IMR-90 (cell line): Measurements from ENCODE around the gene OMG. TPM values are rescaled to one million over a fixed set of nuclear protein-coding genes. Genes with fewer than 3 reads are reported as not detected.
A peak's percentile ranks its signal among the peaks of the same experiment; 100 is the strongest.

Experiments
- ATAC-seq: fragments of 200-7000 bp; cut with Tn5 transposase; 2 replicates; pipeline ENCODE4 v1.9.1; 2020; ENCODE audit warnings: low read depth, mild to moderate bottlenecking, moderate library complexity
- BruUV-seq: library from RNA; stranded (reverse); fragments of 400-500 nt; replicated peaks from 2 replicates; lab custom pipeline; 2021; lab: Mats Ljungman, UMichigan
- CTCF ChIA-PET: fragments of 300-600 bp; formaldehyde crosslinking; extraction: SDS; loops from one replicate; lab custom pipeline; 2021; ENCODE audit warnings: antibody characterized with exemption; lab: Yijun Ruan, JAX
- POLR2A ChIA-PET: fragments of 300-600 bp; sonication (Branson Sonifier 250); formaldehyde crosslinking; loops from one replicate; lab custom pipeline; 2022; ENCODE audit warnings: antibody characterized with exemption; ENCODE audit not compliant: unreplicated experiment; lab: Charles Lee
- DNase-seq: peaks from one replicate; pipeline ENCODE4 v3.0.0; 2013
- H2AFZ ChIP-seq: replicated peaks from 2 replicates; pipeline ENCODE3; 2013; ENCODE audit warnings: low read length, mild to moderate bottlenecking; ENCODE audit not compliant: poor library complexity
- H2AK5ac ChIP-seq: 2 replicates; pipeline ENCODE4 v1.6.1; 2013; ENCODE audit warnings: low read depth, low read length, inconsistent platforms
- H2AK9ac ChIP-seq: replicated peaks from 2 replicates; pipeline ENCODE3; 2013; ENCODE audit warnings: mild to moderate bottlenecking, low read depth, low read length, moderate library complexity; ENCODE audit not compliant: poor library complexity
- H2BK120ac ChIP-seq: 2 replicates; pipeline ENCODE4 v1.6.1; 2013; ENCODE audit warnings: low read depth, low read length, inconsistent platforms
- H2BK15ac ChIP-seq: 3 replicates; pipeline ENCODE4 v1.6.1; 2013; ENCODE audit warnings: low read depth, low read length, inconsistent platforms
- H2BK20ac ChIP-seq: 2 replicates; pipeline ENCODE4 v1.6.1; 2013; ENCODE audit warnings: low read depth, mild to moderate bottlenecking, inconsistent platforms, low read length, moderate library complexity
- H2BK5ac ChIP-seq: 2 replicates; pipeline ENCODE4 v1.6.1; 2013; ENCODE audit warnings: mild to moderate bottlenecking, low read depth, low read length, inconsistent platforms; ENCODE audit not compliant: poor library complexity, severe bottlenecking
- H3K14ac ChIP-seq: replicated peaks from 2 replicates; pipeline ENCODE4 v1.6.1; 2013; ENCODE audit warnings: low read depth, low read length, inconsistent platforms
- H3K18ac ChIP-seq: 2 replicates; pipeline ENCODE4 v1.6.1; 2013; ENCODE audit warnings: low read depth, low read length, control low read depth
- H3K23ac ChIP-seq: 2 replicates; pipeline ENCODE4 v1.6.1; 2013; ENCODE audit warnings: low read depth, low read length, inconsistent platforms
- H3K27ac ChIP-seq: 2 replicates; pipeline ENCODE4 v1.5.1; 2013; ENCODE audit warnings: mild to moderate bottlenecking, control low read depth, low read length; ENCODE audit not compliant: insufficient read depth
- H3K27me3 ChIP-seq: 2 replicates; pipeline ENCODE4 v1.6.1; 2013; ENCODE audit warnings: low read length; ENCODE audit not compliant: control insufficient read depth, insufficient read depth
- H3K36me3 ChIP-seq: 2 replicates; pipeline ENCODE4 v1.6.1; 2013; ENCODE audit warnings: low read length, mixed read lengths; ENCODE audit not compliant: control insufficient read depth, insufficient read depth
- H3K4ac ChIP-seq: 2 replicates; pipeline ENCODE4 v1.6.1; 2013; ENCODE audit warnings: low read depth, low read length, inconsistent platforms
- H3K4me1 ChIP-seq: 2 replicates; pipeline ENCODE4 v1.6.1; 2013; ENCODE audit warnings: low read length, mixed read lengths; ENCODE audit not compliant: control insufficient read depth, insufficient read depth
- H3K4me2 ChIP-seq: 2 replicates; pipeline ENCODE4 v1.6.1; 2013; ENCODE audit warnings: low read depth, mild to moderate bottlenecking, control low read depth, low read length, moderate library complexity
- H3K4me3 ChIP-seq: 2 replicates; pipeline ENCODE4 v1.5.1; 2013; ENCODE audit warnings: low read depth, mild to moderate bottlenecking, control low read depth, low read length, moderate library complexity; ENCODE audit not compliant: insufficient read depth
- H3K56ac ChIP-seq: 2 replicates; pipeline ENCODE4 v1.6.1; 2013; ENCODE audit warnings: low read length, inconsistent platforms; ENCODE audit not compliant: insufficient read depth; ENCODE audit errors: extremely low read depth
- H3K79me1 ChIP-seq, 2 experiments: 2 replicates each; pipeline ENCODE4 v1.6.1; 2013; ENCODE audit warnings: low read length in 2 of 2, inconsistent platforms in 1 of 2, low read depth in 1 of 2
- H3K9ac ChIP-seq: 2 replicates; pipeline ENCODE4 v1.6.1; 2013; ENCODE audit warnings: low read depth, low read length, control low read depth
- H3K9me1 ChIP-seq: 2 replicates; pipeline ENCODE4 v1.6.1; 2013; ENCODE audit warnings: low read length, inconsistent platforms; ENCODE audit not compliant: insufficient read depth
- H3K9me3 ChIP-seq: 2 replicates; pipeline ENCODE4 v1.6.1; 2013; ENCODE audit warnings: low read length; ENCODE audit not compliant: control insufficient read depth, insufficient read depth
- H4K20me1 ChIP-seq: 2 replicates; pipeline ENCODE4 v1.6.1; 2013; ENCODE audit warnings: low read length, inconsistent platforms; ENCODE audit not compliant: insufficient read depth
- H4K5ac ChIP-seq: 2 replicates; pipeline ENCODE4 v1.6.1; 2013; ENCODE audit warnings: mild to moderate bottlenecking, low read depth, low read length, control low read depth
- H4K8ac ChIP-seq, 2 experiments: 2 replicates each; pipeline ENCODE4 v1.6.1; 2013; ENCODE audit warnings: low read depth in 2 of 2, low read length in 2 of 2, control low read depth in 1 of 2, inconsistent platforms in 1 of 2
- H4K91ac ChIP-seq: 2 replicates; pipeline ENCODE4 v1.6.1; 2013; ENCODE audit warnings: low read depth, low read length, inconsistent platforms; ENCODE audit not compliant: insufficient read depth
- BHLHE40 ChIP-seq: fragments of 150-350 bp; IDR thresholded peaks from 2 replicates; pipeline ENCODE4 v1.6.1; 2016; ENCODE audit warnings: mild to moderate bottlenecking, low read depth, low read length
- FOS ChIP-seq: fragments of 150-350 bp; IDR thresholded peaks from 2 replicates; pipeline ENCODE4 v1.6.1; 2016; ENCODE audit warnings: low read depth, low read length
- MAFK ChIP-seq: IDR thresholded peaks from 2 replicates; pipeline ENCODE4 v1.6.1; 2012; ENCODE audit warnings: low read depth, low read length, improper control_type of control experiment
- SMC3 ChIP-seq: fragments of 150-350 bp; IDR thresholded peaks from 2 replicates; pipeline ENCODE4 v1.6.1; 2016; ENCODE audit warnings: low read depth, mild to moderate bottlenecking, antibody characterized with exemption, low read length, moderate library complexity
- USF2 ChIP-seq: fragments of 150-350 bp; IDR thresholded peaks from 2 replicates; pipeline ENCODE4 v1.6.1; 2017; ENCODE audit warnings: mild to moderate bottlenecking, antibody characterized with exemption, low read length, low read depth
- WGBS, 2 experiments: methylation state at CpG; one replicate each; pipeline versions ENCODE4 v1.1.5 to v1.1.7; 2013; ENCODE audit warnings: missing lambda C conversion rate in 2 of 2; ENCODE audit not compliant: insufficient read length in 1 of 2; ENCODE audit errors: extremely low coverage in 2 of 2; 5-methylcytosine and 5-hydroxymethylcytosine counted together
- dilution Hi-C: fragments of 300-500 bp; cut with HindIII; formaldehyde crosslinking; loops from one replicate; pipeline ENCODE4 v1.14.3; 2018; ENCODE audit warnings: low sequenced_read_pairs; ENCODE audit not compliant: unreplicated experiment
- in situ Hi-C: fragments of 300-500 bp; cut with MboI; formaldehyde crosslinking; loops from 3 replicates; pipeline ENCODE4 v1.14.3; 2019; ENCODE audit warnings: low sequenced_read_pairs, inconsistent platforms, mixed read lengths
- intact Hi-C: fragments of 100-400 bp; cut with micrococcal nuclease; formaldehyde crosslinking; loops from 2 replicates; pipeline ENCODE4 v1.10.0; 2022
- polyA plus RNA-seq, 3 experiments: library from polyadenylated mRNA; depleted of rRNA; stranded (reverse); fragments of >200 nt; gene quantifications; 2 replicates each; pipeline ENCODE4 v1.2.3, GENCODE V29; 2012; ENCODE audit warnings: low replicate concordance in 1 of 3
- total RNA-seq: library from RNA; depleted of rRNA; stranded (reverse); fragments of >200 nt; gene quantifications from 2 replicates; pipeline ENCODE4 v1.2.3, GENCODE V29; 2012
- TF ChIP-seq, protein P1 (sequence below): fragments of 150-350 bp; IDR thresholded peaks from 2 replicates; pipeline ENCODE4 v1.6.1; 2016; ENCODE audit warnings: low read depth, mild to moderate bottlenecking, low read length, moderate library complexity, borderline replicate concordance
- TF ChIP-seq, protein P2 (sequence below): conservative IDR thresholded peaks from 2 replicates; pipeline ENCODE4 v1.5.1; 2012; ENCODE audit warnings: mild to moderate bottlenecking, low read depth, low read length, improper control_type of control experiment

Gene OMG
- total and polyA plus RNA-seq, 2 of the 4 experiments (the other 2 are of a cell fraction), result 0.18 TPM; not detected in 1

- H3K9ac ChIP-seq, result no peak overlapping the region
- peak overlapping the region; percentile 95; the same call in 1 of the 2 replicates for H3K14ac ChIP-seq
- H3K27ac ChIP-seq, result peak overlapping the region; percentile 41; the same call in 1 of the 2 replicates
- CTCF ChIA-PET, result interaction anchor here (0.6 to 1.2 kb wide), 2 partner anchors 16 to 74 kb away, joined by 3 to 6 read pairs; no protein-coding TSS in a partner anchor
- H3K9me3 ChIP-seq, result no peaks in the 10 kb centered on the region
- intact Hi-C loops (loop anchor here (5.0 kb wide), 1 partner anchor 88 kb away; no protein-coding TSS in a partner anchor), dilution Hi-C loops (no loop called here), in situ Hi-C loops (no loop called here)
- peak overlapping the region; percentile 94 for H2BK5ac ChIP-seq
- peak overlapping the region; percentile 97; the same call in 1 of the 3 replicates for H2BK15ac ChIP-seq
- peak overlapping the region; percentile 87; the same call in 1 of the 2 replicates for H3K23ac ChIP-seq
- BruUV-seq, result no TSS peak
- H3K4me3 ChIP-seq, result no peak overlapping the region
- ATAC-seq, result peak; percentile 92
- H3K4me1 ChIP-seq, result peaks cover 8% of the 10 kb centered on the region
- POLR2A ChIA-PET, result interaction anchor here (0.6 kb wide), 1 partner anchor 9 kb away, joined by 11 read pairs; no protein-coding TSS in a partner anchor
- H3K79me1 ChIP-seq, result peaks cover 6 to 13% of the 10 kb centered on the region in 2 experiments; a peak in 3 of 4 replicates
- peaks cover 10% of the 10 kb centered on the region for H3K36me3 ChIP-seq
- peak overlapping the region; percentile 86 for H2AK9ac ChIP-seq
- H3K4me2 ChIP-seq, result peak overlapping the region; percentile 15
- peak overlapping the region; percentile 93 for H2BK20ac ChIP-seq
- H3K4ac ChIP-seq, result peak overlapping the region; percentile 91
- H2BK120ac ChIP-seq, result peak overlapping the region; percentile 92
- H4K5ac ChIP-seq, result no peak overlapping the region
- no CpG with 5 or more reads among the region's 1 CpG for WGBS, 2 experiments
- DNase-seq, result peak; percentile 97
- peak; percentile 95 for TF ChIP-seq USF2
- TF ChIP-seq BHLHE40, result peak; percentile 85
- TF ChIP-seq, protein P1, sequence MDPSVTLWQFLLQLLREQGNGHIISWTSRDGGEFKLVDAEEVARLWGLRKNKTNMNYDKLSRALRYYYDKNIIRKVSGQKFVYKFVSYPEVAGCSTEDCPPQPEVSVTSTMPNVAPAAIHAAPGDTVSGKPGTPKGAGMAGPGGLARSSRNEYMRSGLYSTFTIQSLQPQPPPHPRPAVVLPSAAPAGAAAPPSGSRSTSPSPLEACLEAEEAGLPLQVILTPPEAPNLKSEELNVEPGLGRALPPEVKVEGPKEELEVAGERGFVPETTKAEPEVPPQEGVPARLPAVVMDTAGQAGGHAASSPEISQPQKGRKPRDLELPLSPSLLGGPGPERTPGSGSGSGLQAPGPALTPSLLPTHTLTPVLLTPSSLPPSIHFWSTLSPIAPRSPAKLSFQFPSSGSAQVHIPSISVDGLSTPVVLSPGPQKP, result no peak
- TF ChIP-seq, protein P2, sequence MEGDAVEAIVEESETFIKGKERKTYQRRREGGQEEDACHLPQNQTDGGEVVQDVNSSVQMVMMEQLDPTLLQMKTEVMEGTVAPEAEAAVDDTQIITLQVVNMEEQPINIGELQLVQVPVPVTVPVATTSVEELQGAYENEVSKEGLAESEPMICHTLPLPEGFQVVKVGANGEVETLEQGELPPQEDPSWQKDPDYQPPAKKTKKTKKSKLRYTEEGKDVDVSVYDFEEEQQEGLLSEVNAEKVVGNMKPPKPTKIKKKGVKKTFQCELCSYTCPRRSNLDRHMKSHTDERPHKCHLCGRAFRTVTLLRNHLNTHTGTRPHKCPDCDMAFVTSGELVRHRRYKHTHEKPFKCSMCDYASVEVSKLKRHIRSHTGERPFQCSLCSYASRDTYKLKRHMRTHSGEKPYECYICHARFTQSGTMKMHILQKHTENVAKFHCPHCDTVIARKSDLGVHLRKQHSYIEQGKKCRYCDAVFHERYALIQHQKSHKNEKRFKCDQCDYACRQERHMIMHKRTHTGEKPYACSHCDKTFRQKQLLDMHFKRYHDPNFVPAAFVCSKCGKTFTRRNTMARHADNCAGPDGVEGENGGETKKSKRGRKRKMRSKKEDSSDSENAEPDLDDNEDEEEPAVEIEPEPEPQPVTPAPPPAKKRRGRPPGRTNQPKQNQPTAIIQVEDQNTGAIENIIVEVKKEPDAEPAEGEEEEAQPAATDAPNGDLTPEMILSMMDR, result no peak
- TF ChIP-seq SMC3, result no peak
- TF ChIP-seq MAFK, result peak; percentile 75
- peak; percentile 27; the same call in 1 of the 2 replicates for TF ChIP-seq FOS
- H3K18ac ChIP-seq, result no peak overlapping the region
- no peak overlapping the region; the same call in 1 of the 2 replicates for H3K56ac ChIP-seq
- H2AK5ac ChIP-seq, result no peak overlapping the region
- no peak overlapping the region for H2AFZ ChIP-seq
- H4K91ac ChIP-seq, result peak overlapping the region; percentile 76; the same call in 1 of the 2 replicates
- no peaks in the 10 kb centered on the region for H4K20me1 ChIP-seq
- no peaks in the 10 kb centered on the region for H3K27me3 ChIP-seq
- H3K9me1 ChIP-seq, result peaks cover 6% of the 10 kb centered on the region; the same call in 1 of the 2 replicates
- peak overlapping the region in 1 of 2 experiments; percentile 87; a peak in 2 of 4 replicates for H4K8ac ChIP-seq
These were observed 27.5 kb downstream of the OMG start for GRCh38 chr17:31269578-31269983.
